HG03342 (cell line): Measurements from ENCODE around the gene NOP9.
"Not testable (repeated sequence)": the region's sequence is repeated elsewhere in the genome, so short reads cannot be mapped to it uniquely, and the experiment has no call there.

Experiments
- ATAC-seq: cut with Tn5 transposase; IDR thresholded peaks from one replicate; pipeline ENCODE4 v1.9.1; 2021; ENCODE audit warnings: mild to moderate bottlenecking, moderate library complexity; ENCODE audit not compliant: unreplicated experiment

NOP9 gene

DNA sequence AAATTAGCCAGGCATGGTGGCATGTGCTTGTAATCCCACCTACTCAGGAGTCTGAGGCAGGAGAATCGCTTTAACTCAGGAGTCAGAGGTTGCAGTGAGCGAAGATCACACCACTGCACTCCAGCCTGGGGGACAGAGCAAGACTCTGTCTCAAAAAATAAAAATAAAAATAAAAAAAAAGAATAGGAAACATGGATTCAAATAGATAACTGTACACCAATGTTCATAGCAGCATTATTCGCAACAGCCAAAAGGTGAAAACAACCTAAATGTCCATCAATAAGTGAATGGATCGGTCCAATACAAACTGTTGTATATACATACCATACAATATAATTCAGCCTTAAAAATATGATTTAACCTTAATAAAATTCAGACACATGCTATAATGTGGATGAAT lies 43.2 kb downstream of the NOP9 start:
- no peak for ATAC-seq

DNA sequence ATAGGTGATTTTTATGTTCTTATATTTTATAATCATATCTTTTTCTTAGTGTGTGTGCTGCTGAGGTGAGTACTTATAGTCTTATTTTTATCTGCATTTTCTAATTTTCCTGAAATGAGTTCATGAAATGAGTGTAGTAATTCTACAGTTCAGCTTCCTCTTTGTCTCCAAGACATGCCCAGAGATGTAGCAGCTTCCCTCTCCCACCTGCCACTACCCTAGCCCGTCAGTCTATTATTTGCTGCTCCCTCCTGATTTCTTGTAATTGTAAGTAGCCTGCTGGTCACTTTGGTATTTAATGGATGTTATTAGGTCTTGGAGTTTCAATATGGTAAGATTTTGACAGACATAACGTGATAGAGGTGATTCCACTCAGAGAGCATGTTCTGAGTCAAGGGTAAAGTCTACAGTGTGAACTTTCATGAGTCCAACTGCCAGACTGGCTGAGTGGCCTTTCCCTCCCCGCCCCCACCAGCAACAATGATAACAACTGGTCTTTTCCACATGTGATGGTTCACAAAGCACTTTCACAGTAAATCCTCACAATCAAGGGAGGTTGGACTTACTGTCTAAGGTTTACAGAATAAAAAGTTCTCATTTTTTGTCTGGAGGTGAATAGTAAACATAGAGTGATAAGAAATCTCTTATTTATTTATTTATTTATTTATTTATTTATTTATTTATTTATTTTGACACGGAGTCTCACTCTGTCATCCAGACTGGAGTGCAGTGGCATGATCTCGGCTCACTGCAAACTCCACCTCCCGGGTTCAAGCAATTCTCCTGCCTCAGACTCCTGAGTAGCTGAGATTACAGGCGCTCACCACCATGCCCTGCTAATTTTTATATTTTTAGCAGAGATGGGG lies 44.4 kb downstream of the NOP9 start:
- ATAC-seq = no peak

DNA sequence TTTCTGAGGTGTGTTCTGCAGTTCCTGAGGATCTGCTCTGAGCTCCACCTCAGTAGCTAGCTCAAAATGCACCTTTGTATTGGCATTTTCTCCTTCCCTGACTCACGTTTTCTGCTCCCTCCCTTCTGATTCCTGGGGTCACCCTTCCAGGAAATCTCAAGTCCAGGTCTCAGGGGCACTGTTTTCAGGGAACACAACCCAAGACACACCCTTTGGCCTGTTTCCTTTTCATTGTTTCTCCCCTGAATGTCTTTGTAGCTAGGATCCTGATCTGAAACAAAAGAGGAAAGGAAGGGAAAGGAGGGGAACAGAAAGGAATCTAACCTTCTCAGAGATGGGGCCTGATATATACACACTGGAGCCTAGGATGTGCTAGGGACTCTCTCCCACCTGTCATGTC lies 47.5 kb downstream of the NOP9 start:
- no peak for ATAC-seq

- no peak for ATAC-seq
Measured at GRCh38 chr14:24348186-24348585, 48.5 kb downstream of the NOP9 start.

DNA sequence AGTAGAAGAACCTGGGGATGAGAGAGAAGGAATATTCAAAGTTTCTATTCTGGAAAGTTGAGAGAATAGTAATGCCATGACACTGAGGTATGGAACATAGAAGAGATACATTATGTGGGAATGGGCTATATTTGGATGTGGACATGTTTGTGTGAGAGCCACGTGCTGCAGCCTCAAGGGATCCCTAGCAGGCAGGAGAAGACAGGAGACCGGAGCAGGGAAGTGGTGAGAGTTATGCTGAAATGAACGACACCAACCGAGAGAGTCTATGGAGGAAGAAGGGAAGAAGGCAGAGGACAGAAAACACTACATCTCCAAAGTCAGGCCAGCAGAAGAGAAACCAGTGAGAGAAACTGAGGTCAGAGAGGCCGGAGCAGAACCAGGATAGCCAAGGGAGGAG lies 50.1 kb downstream of the NOP9 start:
- no peak for ATAC-seq

DNA sequence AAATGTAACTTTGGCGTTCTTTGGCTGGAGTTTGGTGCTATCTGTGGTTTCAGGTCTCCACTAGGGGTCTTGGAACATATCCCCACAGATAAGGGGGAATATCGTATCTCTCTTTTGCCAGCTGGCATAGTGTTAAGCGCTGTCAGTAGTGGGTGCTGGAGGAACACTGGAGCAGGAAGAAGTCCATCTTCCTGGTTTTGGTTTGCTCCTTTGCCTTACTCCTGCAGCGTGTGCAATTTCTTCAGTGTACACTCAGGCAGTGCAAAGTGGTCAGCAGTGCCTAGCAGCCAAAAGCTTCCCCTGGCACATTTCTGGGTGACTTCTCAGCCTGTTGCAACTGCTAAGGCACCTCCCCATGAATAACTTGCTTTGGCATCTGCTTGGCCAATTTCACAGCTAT lies 51.9 kb downstream of the NOP9 start:
- ATAC-seq = no peak

DNA sequence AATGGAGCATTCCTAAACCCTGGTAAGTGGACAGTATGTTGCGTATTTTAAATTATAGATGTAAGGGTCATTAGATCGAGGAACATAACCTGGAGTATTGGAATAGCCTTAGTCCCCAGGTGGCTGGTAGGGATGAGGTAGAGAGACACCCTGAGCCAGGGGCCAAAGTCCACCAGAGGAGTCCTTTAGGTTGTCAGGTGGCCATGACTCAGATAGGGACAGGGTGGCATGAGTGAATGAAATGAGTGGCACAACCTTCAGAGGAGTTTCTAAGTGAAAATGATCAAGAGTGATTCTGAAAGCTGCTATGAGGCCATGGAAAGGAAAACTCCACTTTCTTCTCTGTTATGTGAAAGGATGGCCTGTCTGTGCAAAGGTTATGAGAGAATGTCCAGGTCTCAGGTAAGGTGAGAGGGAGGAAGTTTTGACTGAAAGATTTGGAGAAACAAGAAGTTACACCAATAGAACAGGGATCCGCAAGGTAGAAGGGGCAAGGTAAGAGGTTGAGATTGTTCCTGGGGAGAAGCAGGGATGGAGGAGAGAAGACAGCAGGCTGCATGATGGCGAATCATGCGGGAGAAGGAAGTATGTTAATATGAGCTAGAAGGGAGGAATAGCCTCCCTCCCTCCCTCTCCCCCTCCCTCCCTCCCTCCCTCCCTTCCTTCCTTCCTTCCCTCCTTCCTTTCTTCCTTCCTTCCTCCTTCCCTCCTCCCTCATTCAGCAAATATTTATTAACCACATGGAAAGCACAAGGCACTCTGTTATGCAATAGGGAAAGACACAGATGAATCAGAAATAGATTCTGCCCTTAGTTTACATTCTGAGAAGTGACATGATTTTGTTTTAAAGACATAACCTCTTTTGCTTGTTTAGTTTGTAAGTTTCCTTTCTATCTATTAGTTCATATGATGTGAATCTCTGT lies 54.2 kb downstream of the NOP9 start:
- no peak for ATAC-seq

DNA sequence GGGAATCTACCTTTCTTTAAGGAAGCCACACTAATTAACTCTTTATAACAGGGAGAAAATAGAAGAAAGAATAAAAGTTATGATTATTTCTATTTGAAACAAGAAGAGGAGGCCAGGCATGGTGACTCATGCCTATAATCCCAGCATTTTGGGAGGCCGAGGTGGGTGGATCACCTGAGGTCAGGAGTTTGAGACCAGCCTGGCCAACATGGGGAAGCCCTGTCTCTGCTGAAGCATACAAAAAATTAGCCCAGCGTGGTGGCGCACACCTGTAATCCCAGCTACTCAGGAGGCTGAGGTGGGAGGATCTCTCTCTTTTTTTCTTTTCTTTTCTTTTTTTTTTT lies 54.8 kb downstream of the NOP9 start:
- not testable (repeated sequence) for ATAC-seq

DNA sequence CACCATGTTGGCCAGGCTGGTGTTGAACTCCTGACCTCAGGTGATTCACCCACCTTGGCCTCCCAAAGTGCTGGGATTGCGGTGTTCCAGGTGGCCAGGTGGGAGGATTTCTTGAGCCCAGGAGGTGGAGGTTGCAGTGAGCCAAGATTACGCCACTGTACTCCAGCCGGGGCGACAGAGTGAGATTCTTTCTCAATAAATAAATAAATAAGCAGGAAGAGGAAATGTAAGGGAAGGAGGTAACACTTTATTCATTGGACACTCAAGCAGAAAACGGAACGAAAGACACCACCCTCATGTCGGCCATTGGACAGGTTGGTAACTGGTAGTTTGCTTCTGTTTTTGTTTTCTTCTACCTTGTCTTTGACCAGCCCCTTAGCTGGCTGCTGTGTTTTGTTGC lies 55.4 kb downstream of the NOP9 start:
- no peak for ATAC-seq

DNA sequence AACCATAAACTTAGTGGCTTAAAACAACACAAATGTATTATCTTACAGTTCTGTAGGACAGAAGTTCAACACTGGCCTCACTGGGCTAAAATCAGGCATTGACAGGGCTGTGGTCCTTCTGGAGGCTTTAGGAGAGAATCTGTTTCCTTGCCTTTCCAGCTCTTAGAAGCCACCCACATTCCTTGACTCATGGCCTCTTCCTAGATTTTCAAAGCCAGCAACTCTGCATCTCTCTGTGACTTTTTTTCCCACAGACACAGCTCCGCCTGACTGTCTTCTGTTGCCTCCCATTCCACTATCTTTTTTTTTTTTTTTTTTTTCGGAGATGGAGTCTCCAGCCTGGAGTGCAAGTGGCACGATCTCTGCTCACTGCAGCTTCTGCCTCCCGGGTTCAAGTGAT lies 56.6 kb downstream of the NOP9 start:
- ATAC-seq = no peak
